ENCODE measurements around the gene NOL4L.

The NOL4L gene

GRCh38 chr20:32585586-32586127, 524 bp upstream of the NOL4L start:
- Histone ChIP-seq H2AFZ (ENCODE audit: low read depth, low read length, severe bottlenecking) (no peak overlapping the region), H3K79me2 (ENCODE audit: insufficient read depth, low read length) (no peaks in the 10 kb centered on the region), H3K9ac (ENCODE audit: low read length) (no peak overlapping the region), H3K36me3 (ENCODE audit: low read length) (no peaks in the 10 kb centered on the region), H3K9me2 (replicated peaks; ENCODE audit: insufficient read depth, low read length) (no peaks in the 10 kb centered on the region), H3K9me3 (ENCODE audit: insufficient read depth, low read length) (no peaks in the 10 kb centered on the region), H3K27me3 (ENCODE audit: low read length) (no peaks in the 10 kb centered on the region), H3F3A (ENCODE audit: insufficient read depth) (no peaks in the 10 kb centered on the region), H3K27ac (ENCODE audit: low read depth, low read length) (no peak overlapping the region), H4K20me1 (ENCODE audit: low read depth, low read length) (no peaks in the 10 kb centered on the region), H3K4me2 (ENCODE audit: low read depth, low read length, poor library complexity, severe bottlenecking) (no peak overlapping the region), H3K4me3 (ENCODE audit: insufficient read depth, low read length, poor library complexity, severe bottlenecking) (no peak overlapping the region)
- no peak for TF ChIP-seq CTCF (IDR thresholded peaks at IDR 0.05; ENCODE audit: insufficient read depth, low read length, poor library complexity, severe bottlenecking)
- no peak for TF ChIP-seq EZH2phosphoT487 (conservative IDR thresholded peaks at IDR 0.05; ENCODE audit: low read length)

GRCh38 chr20:32583581-32584070, 1.5 kb downstream of the NOL4L start:
- no peak overlapping the region for H2AFZ ChIP-seq (ENCODE audit: low read depth, low read length, severe bottlenecking)
- H3K4me2 ChIP-seq (ENCODE audit: low read depth, low read length, poor library complexity, severe bottlenecking), result peak overlapping the region; percentile 75
- H3K36me3 ChIP-seq (ENCODE audit: low read length), result no peaks in the 10 kb centered on the region
- no peak overlapping the region for H3K27ac ChIP-seq (ENCODE audit: low read depth, low read length)
- TF ChIP-seq EZH2phosphoT487 (conservative IDR thresholded peaks at IDR 0.05; ENCODE audit: low read length) (no peak), CTCF (IDR thresholded peaks at IDR 0.05; ENCODE audit: insufficient read depth, low read length, poor library complexity, severe bottlenecking) (no peak)
- H3K27me3 ChIP-seq (ENCODE audit: low read length), result no peaks in the 10 kb centered on the region
- H3F3A ChIP-seq (ENCODE audit: insufficient read depth), result no peaks in the 10 kb centered on the region
- no peaks in the 10 kb centered on the region for H4K20me1 ChIP-seq (ENCODE audit: low read depth, low read length)
- H3K79me2 ChIP-seq (ENCODE audit: insufficient read depth, low read length), result no peaks in the 10 kb centered on the region
- no peaks in the 10 kb centered on the region for H3K9me2 ChIP-seq (replicated peaks; ENCODE audit: insufficient read depth, low read length)
- no peak overlapping the region for H3K9ac ChIP-seq (ENCODE audit: low read length)
- peak overlapping the region; percentile 29 for H3K4me3 ChIP-seq (ENCODE audit: insufficient read depth, low read length, poor library complexity, severe bottlenecking)
- H3K9me3 ChIP-seq (ENCODE audit: insufficient read depth, low read length), result no peaks in the 10 kb centered on the region

- Histone ChIP-seq H3K79me2 (ENCODE audit: insufficient read depth, low read length) (no peaks in the 10 kb centered on the region), H3K27me3 (ENCODE audit: low read length) (no peaks in the 10 kb centered on the region), H3K4me2 (ENCODE audit: low read depth, low read length, poor library complexity, severe bottlenecking) (peak overlapping the region; percentile 75), H3K9ac (ENCODE audit: low read length) (no peak overlapping the region), H4K20me1 (ENCODE audit: low read depth, low read length) (no peaks in the 10 kb centered on the region), H3K4me3 (ENCODE audit: insufficient read depth, low read length, poor library complexity, severe bottlenecking) (peak overlapping the region; percentile 29), H2AFZ (ENCODE audit: low read depth, low read length, severe bottlenecking) (no peak overlapping the region), H3F3A (ENCODE audit: insufficient read depth) (no peaks in the 10 kb centered on the region), H3K36me3 (ENCODE audit: low read length) (no peaks in the 10 kb centered on the region), H3K9me2 (replicated peaks; ENCODE audit: insufficient read depth, low read length) (no peaks in the 10 kb centered on the region), H3K9me3 (ENCODE audit: insufficient read depth, low read length) (no peaks in the 10 kb centered on the region), H3K27ac (ENCODE audit: low read depth, low read length) (no peak overlapping the region)
- TF ChIP-seq EZH2phosphoT487 (conservative IDR thresholded peaks at IDR 0.05; ENCODE audit: low read length) (no peak), CTCF (IDR thresholded peaks at IDR 0.05; ENCODE audit: insufficient read depth, low read length, poor library complexity, severe bottlenecking) (no peak)
Observed at GRCh38 chr20:32582659-32583580, 2.2 kb downstream of the NOL4L start.
